Stimulated activated CD8-positive, alpha-beta memory T cell treated with anti-CD3 and anti-CD28 coated beads, Interleukin-7, amount 100 ng/mL, for 4 hours (primary cell): ENCODE data around the gene GRIN2C.
"Not testable (repeated sequence)": the region's sequence is repeated elsewhere in the genome, so short reads cannot be mapped to it uniquely, and the experiment has no call there.

Experiments
- DNase-seq, 2 donors: peaks; one replicate each; pipeline ENCODE4 v3.0.0-alpha.2; 2020; ENCODE audit warnings: low read depth in 2 of 2

The GRIN2C gene

GRCh38 chr17:74879308-74879707 is 19.6 kb upstream of the GRIN2C start:
- DNase-seq = no peak

GRCh38 chr17:74878658-74879057 is 19.0 kb upstream of the GRIN2C start:
- DNase-seq = no peak

GRCh38 chr17:74877592-74878548 is 18.2 kb upstream of the GRIN2C start:
- DNase-seq = no peak

- no peak for DNase-seq
These were observed 16.4 kb upstream of the GRIN2C start for GRCh38 chr17:74875977-74876593.

- no peak for DNase-seq
These were observed 15.7 kb upstream of the GRIN2C start for GRCh38 chr17:74875155-74875976.

GRCh38 chr17:74874615-74875037 is 14.9 kb upstream of the GRIN2C start:
- no peak for DNase-seq

GRCh38 chr17:74873874-74874614 is 14.4 kb upstream of the GRIN2C start:
- DNase-seq = no peak

GRCh38 chr17:74873037-74873873 is 13.6 kb upstream of the GRIN2C start:
- peak; percentile 97 to 99 for DNase-seq

GRCh38 chr17:74872313-74873036 is 12.8 kb upstream of the GRIN2C start, which contains the start of gene FDXR:
TSS of gene FDXR (minus strand) at chr17:74872994. CDS start at chr17:74872944, 50 bp downstream.
- no peak for DNase-seq

- DNase-seq = no peak
These were observed 11.8 kb upstream of the GRIN2C start for GRCh38 chr17:74871356-74872076.

- no peak for DNase-seq
These were observed 10.8 kb upstream of the GRIN2C start for GRCh38 chr17:74870512-74870911.

- DNase-seq = not testable (repeated sequence)
These were observed 10.3 kb upstream of the GRIN2C start for GRCh38 chr17:74870028-74870427.

GRCh38 chr17:74868908-74869255 is 9.2 kb upstream of the GRIN2C start:
- no peak for DNase-seq

- no peak for DNase-seq
These were observed 8.7 kb upstream of the GRIN2C start for GRCh38 chr17:74868251-74868907.

GRCh38 chr17:74866198-74866835 is 6.6 kb upstream of the GRIN2C start:
- DNase-seq = no peak

GRCh38 chr17:74865504-74866197 is 6.0 kb upstream of the GRIN2C start:
- DNase-seq = no peak

- DNase-seq = peak; percentile 52 to 55
These were observed 5.2 kb upstream of the GRIN2C start for GRCh38 chr17:74864866-74865395.
